GM12891 (cell line): ENCODE measurements around the gene CDC45.

ENCODE experiments used
- PAX5 ChIP-seq: IDR thresholded peaks from 2 replicates; pipeline ENCODE4 v1.6.1; 2011; ENCODE audit warnings: low read length, moderate library complexity, mild to moderate bottlenecking; ENCODE audit not compliant: insufficient read depth, severe bottlenecking
- POLR2A ChIP-seq: IDR thresholded peaks from 2 replicates; pipeline ENCODE4 v1.6.1; 2011; ENCODE audit warnings: low read depth, low read length, control low read depth
- POLR2AphosphoS5 ChIP-seq: IDR thresholded peaks from 2 replicates; pipeline ENCODE4 v1.6.1; 2011; ENCODE audit warnings: low read depth, low read length, control low read depth
- POU2F2 ChIP-seq: IDR thresholded peaks from 2 replicates; pipeline ENCODE4 v1.6.1; 2011; ENCODE audit warnings: low read depth, mild to moderate bottlenecking, control low read depth, low read length, moderate library complexity
- SPI1 ChIP-seq: IDR thresholded peaks from 2 replicates; pipeline ENCODE4 v1.6.1; 2011; ENCODE audit warnings: low read depth, low read length, control low read depth
- TAF1 ChIP-seq: IDR thresholded peaks from 2 replicates; pipeline ENCODE4 v1.6.1; 2011; ENCODE audit warnings: low read depth, low read length, control low read depth

- TF ChIP-seq POLR2A (no peak), POLR2AphosphoS5 (no peak), POU2F2 (no peak), TAF1 (no peak), SPI1 (no peak), PAX5 (no peak)
Observed at GRCh38 chr22:19472233-19472632, 7.5 kb upstream of the CDC45 start.
